GM21529 (cell line): ENCODE results near the gene ZFAND2A.
"Not testable (repeated sequence)": the region's sequence is repeated elsewhere in the genome, so short reads cannot be mapped to it uniquely, and the experiment has no call there.

ENCODE experiments used
- ATAC-seq: cut with Tn5 transposase; IDR thresholded peaks from one replicate; pipeline ENCODE4 v1.9.1; 2021; ENCODE audit not compliant: unreplicated experiment

Gene ZFAND2A

DNA sequence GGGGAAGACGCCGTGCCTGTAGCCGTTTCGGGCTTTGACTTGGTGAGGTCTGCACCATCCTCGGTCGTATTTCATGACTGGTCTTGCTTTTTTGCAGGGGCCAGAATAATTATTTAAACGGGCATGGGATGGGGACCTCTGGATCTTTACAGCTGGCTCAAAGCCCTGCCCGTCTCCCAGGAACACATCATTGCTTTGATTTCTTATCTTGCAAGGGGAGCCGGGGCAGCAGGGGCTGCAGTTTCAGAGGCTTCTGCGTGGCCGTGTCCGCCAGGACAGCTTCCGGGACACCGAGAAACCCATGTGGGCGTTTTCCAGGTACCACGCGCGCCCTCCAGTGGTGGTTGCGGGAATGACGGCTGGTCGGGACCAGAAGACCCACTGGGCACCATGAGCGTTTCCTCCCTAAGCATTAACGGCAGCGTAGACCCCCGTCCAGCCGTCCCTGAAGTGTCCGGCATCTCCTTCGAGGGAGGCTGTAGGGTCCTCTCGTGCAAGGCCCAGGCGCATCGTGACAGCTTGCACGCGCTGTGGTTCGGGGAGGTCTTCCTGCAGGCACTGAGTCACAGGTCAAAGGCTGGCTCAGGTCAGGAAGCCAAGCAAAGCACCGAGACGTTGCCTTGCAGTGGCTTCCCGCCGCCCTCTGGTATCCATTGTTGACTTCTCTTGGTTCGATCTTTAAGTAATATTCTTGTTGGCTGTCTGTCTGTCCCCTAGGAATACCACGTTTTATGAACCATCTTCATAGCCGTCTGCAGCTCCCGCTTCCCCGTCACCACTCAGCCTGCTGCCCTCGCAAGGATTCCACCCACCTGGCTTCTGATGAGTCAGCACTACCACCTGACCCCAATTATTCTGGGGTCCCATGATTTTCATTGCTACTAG, 16.2 kb upstream of the ZFAND2A start:
- peak; percentile 71 for ATAC-seq

GRCh38 chr7:1175597-1175966, 15.6 kb upstream of the ZFAND2A start:
- no peak for ATAC-seq

DNA sequence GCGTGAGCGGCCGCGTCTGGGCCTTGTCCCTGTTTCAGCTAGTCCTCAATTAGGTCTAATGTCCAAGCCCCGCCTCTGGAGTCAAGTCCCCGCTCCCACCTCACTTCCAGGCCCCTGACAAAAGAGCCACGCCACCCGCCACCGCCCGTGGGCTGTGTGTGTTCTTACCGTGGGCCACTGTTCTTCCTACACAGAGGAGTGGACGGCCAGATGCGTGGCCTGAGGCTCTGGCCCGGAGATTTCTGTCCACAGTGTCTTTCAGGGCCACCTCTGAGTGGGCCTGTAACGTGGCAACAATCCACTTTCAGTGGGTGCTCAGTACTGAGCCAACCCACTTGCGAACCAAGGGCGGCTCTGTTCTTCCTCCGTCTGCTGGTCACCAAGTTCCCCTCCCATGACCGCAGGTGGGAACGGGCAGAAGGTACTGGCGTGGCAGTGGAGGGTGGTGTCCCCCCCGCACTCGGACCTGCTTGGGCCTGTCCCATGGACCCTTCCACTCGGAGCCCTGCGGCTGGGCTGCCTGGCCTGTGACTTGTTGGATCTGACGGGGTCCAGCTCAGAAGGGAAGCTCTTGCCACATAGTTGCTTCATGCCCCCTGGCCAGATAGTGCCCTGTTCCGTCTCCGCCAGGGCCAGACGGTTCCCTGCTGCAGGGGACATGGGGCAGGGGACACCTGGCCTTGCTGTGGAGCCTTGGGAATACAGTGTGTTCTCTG, 15.0 kb upstream of the ZFAND2A start:
- no peak for ATAC-seq

DNA sequence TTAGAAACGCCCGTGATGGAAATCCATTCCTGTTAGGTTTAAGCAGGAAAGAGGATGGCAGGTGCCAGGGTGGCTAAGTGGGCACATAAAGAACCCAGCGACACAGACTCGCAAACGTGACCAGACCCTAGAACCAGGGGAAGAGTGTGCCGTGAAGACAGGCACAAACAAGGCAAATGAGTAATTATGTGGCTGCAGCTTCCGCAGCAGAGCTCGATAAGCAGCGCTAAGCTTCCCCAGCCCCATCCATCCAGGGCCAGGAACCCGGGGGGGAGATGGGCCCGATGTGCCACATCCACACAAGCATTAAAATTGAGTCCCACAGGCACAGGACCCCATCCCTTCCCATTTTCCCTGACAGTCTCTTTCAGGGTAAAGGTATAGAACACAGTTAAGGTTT, 14.0 kb upstream of the ZFAND2A start:
- ATAC-seq = no peak

DNA sequence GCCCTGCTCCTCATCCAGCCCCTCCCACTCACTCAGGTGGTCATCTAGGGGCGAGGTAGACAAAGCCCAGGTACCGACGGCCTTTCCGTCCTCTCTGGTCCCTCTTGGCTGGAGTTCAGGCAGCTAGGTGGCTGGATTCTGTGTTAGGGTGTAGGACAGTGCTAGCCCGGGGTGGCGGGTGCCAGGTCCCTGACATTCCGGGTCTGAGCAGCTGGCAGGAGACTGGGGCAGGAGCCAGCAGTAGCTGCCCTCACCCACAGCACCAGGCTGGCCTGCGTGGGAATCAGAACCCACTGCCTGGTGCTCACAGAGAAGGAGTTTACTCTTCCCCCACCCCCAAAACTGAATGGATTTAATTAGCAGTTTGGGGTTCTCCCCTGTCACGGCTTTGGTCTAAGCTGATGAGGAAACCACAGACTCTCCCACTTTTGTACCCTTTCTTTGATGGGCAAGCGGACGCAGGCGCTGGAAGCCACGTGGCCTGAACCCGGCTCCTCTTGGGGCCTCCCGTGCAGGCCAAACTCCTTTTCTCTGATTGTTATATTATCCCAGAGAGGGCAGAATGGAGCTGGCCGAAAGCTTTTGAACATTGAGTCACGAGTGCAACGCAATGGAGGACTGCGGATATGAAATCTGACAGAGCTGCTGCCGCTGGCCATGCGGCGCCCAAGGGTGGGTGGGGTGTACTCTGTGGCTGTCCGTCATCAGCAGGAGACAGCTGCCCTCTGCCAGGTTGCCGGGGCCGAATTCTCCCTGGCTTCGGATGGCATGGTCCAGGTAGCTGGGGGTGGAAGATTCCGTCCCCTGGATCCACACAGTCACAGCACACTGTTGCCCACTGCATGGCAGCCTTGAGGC, 12.9 kb upstream of the ZFAND2A start:
- no peak for ATAC-seq

GRCh38 chr7:1171516-1171915, 11.5 kb upstream of the ZFAND2A start:
- not testable (repeated sequence) for ATAC-seq

DNA sequence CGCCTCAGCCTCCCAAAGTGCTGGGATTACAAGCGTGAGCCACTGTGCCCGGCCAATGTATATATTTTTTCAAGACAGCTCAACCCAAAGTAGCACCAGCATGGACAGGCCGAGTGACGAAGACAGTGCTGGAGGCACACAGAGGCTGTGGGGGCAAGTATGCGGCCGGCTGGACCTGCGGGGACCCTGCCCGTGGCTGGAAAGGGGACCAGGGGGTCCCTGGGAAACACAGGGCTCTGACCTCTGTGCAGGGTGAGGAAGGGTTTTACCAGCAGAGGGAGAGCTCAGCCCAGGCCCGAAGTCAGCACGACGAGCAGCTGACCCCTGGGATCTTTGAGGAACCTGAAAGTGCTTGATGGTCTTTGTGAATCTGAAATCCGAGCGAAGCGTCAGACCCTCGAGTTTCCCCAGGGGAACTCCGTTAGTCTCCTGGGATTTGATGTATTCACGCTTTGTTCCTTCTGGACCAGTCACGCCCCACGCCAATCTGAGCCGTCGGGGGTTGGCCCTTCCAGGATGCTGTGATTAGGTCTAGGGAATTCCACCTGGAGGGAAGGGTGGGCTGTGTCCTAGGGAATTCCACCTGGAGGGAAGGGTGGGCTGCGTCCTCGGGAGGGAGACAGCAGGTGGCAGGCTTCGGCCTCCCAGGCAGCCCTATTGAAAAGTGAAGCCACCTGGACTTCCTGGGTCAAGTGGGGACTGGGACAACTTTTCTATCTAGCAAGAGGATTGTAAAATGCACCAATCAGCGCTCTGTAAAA, 10.9 kb upstream of the ZFAND2A start:
- no peak for ATAC-seq

GRCh38 chr7:1169409-1170368, 9.7 kb upstream of the ZFAND2A start:
- peak; percentile 88 for ATAC-seq

DNA sequence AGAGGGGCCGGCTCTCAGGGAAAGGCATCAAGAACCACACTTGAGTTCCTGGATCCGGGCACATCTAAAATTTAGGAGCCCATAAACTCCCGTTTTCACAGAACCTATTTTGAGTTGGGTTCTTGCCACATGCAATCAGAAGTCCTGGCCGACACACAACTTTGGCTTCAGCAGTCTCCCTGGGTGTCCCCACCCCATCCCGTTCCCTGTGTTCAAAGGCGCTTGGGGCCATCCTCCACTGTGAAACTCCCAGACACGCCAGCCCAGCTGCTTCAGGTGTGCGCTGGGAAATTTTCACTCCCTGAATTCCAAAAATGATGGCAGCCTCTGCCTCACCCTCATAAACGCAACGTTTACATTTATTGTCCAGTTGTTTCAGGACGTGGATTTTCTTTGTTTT, 8.4 kb upstream of the ZFAND2A start:
- ATAC-seq = no peak

DNA sequence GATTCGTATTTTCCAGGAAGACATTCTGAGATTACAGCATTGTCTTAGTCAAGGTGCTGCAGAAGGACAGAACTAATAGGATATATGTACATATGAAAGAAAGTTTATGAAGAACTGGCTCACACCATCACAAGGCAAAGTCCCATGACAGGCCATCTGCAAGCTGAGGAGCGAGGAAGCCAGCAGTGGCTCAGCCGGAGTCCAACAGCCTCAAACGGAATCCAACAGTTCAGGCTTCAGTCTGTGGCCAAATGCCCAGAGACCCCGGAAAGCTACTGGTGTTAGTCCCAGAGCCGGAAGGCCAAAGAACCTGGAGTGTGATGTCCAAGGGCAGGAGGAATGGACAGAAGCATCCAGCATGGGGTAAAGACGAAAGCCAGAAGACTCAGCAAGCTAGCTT, 4.4 kb upstream of the ZFAND2A start:
- no peak for ATAC-seq

- no peak for ATAC-seq
Observed at GRCh38 chr7:1163121-1163520, 3.1 kb upstream of the ZFAND2A start.

- ATAC-seq = no peak
Observed at GRCh38 chr7:1160670-1161021, 650 bp upstream of the ZFAND2A start.

- not testable (repeated sequence) for ATAC-seq
Observed at GRCh38 chr7:1159231-1159630, 765 bp downstream of the ZFAND2A start.

- ATAC-seq = no peak
Observed at GRCh38 chr7:1158203-1159126, 1.5 kb downstream of the ZFAND2A start.

GRCh38 chr7:1156782-1157535, 3.0 kb downstream of the ZFAND2A start:
- no peak for ATAC-seq

DNA sequence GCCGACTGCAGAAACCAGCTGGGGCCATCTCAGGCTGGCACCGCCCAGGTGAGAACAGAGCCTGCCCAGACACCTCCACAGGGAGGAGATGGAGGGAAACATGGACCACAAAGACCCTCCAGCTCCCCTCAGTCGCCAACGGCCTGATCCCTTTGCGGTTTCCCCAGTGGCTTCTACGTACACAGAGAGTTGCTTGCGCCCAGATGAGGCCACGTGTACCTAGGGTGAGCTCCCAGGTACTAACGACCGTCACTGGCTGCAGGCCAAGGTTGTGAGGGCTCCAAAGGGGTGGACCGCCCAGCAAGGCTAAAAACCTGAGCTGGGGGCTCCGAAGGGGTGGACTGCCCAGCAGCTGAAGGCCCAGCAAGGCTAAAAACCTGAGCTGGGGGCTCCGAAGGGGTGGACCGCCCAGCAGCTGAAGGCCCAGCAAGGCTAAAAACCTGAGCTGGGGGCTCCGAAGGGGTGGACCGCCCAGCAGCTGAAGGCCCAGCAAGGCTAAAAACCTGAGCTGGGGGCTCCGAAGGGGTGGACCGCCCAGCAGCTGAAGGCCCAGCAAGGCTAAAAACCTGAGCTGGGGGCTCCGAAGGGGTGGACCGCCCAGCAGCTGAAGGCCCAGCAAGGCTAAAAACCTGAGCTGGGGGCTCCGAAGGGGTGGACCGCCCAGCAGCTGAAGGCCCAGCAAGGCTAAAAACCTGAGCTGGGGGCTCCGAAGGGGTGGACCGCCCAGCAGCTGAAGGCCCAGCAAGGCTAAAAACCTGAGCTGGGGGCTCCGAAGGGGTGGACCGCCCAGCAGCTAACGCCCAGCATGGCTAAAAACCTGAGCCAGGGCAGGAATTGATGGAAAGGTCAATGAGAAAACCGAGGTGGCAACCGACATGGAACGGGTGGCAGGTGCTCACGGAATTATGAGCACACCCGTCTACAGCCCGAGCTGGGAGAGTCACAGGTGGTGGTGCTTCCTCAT, 3.9 kb downstream of the ZFAND2A start:
- ATAC-seq = not testable (repeated sequence)
